Left lung (tissue), 10 donors: ENCODE data around the gene PREP. TPM values are rescaled to one million over a fixed set of nuclear protein-coding genes. Genes with fewer than 3 reads are reported as not detected.
A peak's percentile ranks its signal among the peaks of the same experiment; 100 is the strongest.

ENCODE experiments used
- ATAC-seq: fragments of 200-7000 bp; cut with Tn5 transposase; one replicate; pipeline ENCODE4 v1.9.1; 2020; ENCODE audit warnings: moderate library complexity
- DNase-seq, 4 donors: peaks; one replicate each; pipeline ENCODE4 v3.0.0-alpha.2; 2013 to 2020
- H3K27ac ChIP-seq, 2 donors: fragments of 200-600 bp; sonication (generic) in 1 of 2; one replicate each; pipeline versions ENCODE4 v1.5.0 to v1.8.0; 2020 to 2021
- H3K27me3 ChIP-seq, 2 donors: fragments of 200-600 bp; sonication (generic) in 1 of 2; one replicate each; pipeline versions ENCODE4 v1.5.0 to v1.8.0; 2020 to 2021
- H3K36me3 ChIP-seq, 2 donors: fragments of 200-600 bp; sonication (generic) in 1 of 2; one replicate each; pipeline versions ENCODE4 v1.5.0 to v1.8.0; 2020 to 2021
- H3K4me1 ChIP-seq, 2 donors: fragments of 200-600 bp; one replicate each; pipeline ENCODE4 v1.8.0; 2021
- H3K4me3 ChIP-seq, 2 donors: fragments of 200-600 bp; sonication (generic) in 1 of 2; one replicate each; pipeline versions ENCODE4 v1.5.0 to v1.8.0; 2020 to 2021; ENCODE audit warnings: mild to moderate bottlenecking in 1 of 2
- H3K9me3 ChIP-seq, 2 donors: fragments of 200-600 bp; sonication (generic) in 1 of 2; one replicate each; pipeline versions ENCODE4 v1.5.0 to v1.8.0; 2020 to 2021
- CTCF ChIP-seq, 2 donors: fragments of 200-600 bp; sonication (generic) in 1 of 2; IDR thresholded peaks; one replicate each; pipeline versions ENCODE4 v1.5.0 to v1.8.0; 2021; ENCODE audit warnings: antibody characterized with exemption in 2 of 2
- intact Hi-C, 2 donors: fragments of 100-400 bp; cut with DNase I; formaldehyde crosslinking; loops; one replicate each; pipeline versions ENCODE4 v1.11.2 to v1.14.2; 2022
- polyA plus RNA-seq, 6 donors: library from polyadenylated mRNA; unstranded; fragments of 120-200 nt; gene quantifications; one replicate each; pipeline ENCODE4 v1.2.1, GENCODE V29; 2013; ENCODE audit not compliant: insufficient read length in 6 of 6
- total RNA-seq, 2 donors: library from RNA; stranded (reverse); fragmentation: NEBNext Ultra II Directional; extraction: Animal tissue kit (Norgen Biotek cat#: 25700); gene quantifications; one replicate each; pipeline ENCODE4 v1.2.1, GENCODE V29; 2021
- donor health status: DM: no; HTN: yes; CAD: no.
- donor health status: DM: no; HTN: no; CAD: no.

The PREP gene
- total and polyA plus RNA-seq, 8 donors: 34.9 to 42.7 (median 36.8) TPM

- intact Hi-C loops: no loop called here
- no peak for TF ChIP-seq CTCF (IDR thresholded peaks at IDR 0.05)
- ATAC-seq (no peak), DNase-seq (no peak)
- Histone ChIP-seq H3K27ac (no peak overlapping the region), H3K9me3 (no peaks in the 10 kb centered on the region), H3K4me1 (no peaks in the 10 kb centered on the region), H3K4me3 (no peak overlapping the region), H3K36me3 (peaks cover 0 to 16% of the 10 kb centered on the region in 2 donors), H3K27me3 (no peaks in the 10 kb centered on the region)
Measured at GRCh38 chr6:105304825-105305224, 98.1 kb downstream of the PREP start.

GRCh38 chr6:105304366-105304765 is 98.5 kb downstream of the PREP start:
- Histone ChIP-seq H3K4me3 (no peak overlapping the region), H3K4me1 (no peaks in the 10 kb centered on the region), H3K9me3 (no peaks in the 10 kb centered on the region), H3K36me3 (peaks cover 0 to 16% of the 10 kb centered on the region in 2 donors), H3K27ac (no peak overlapping the region), H3K27me3 (no peaks in the 10 kb centered on the region)
- intact Hi-C loops: no loop called here
- ATAC-seq (no peak), DNase-seq (no peak)
- TF ChIP-seq CTCF (IDR thresholded peaks at IDR 0.05): no peak

GRCh38 chr6:105302617-105303128 is 100.2 kb downstream of the PREP start:
- H3K27me3 ChIP-seq: no peaks in the 10 kb centered on the region
- no peak for TF ChIP-seq CTCF (IDR thresholded peaks at IDR 0.05)
- H3K36me3 ChIP-seq: peaks cover 0 to 22% of the 10 kb centered on the region in 2 donors
- DNase-seq (no peak), ATAC-seq (no peak)
- no peak overlapping the region for H3K27ac ChIP-seq
- no peaks in the 10 kb centered on the region for H3K4me1 ChIP-seq
- intact Hi-C loops: no loop called here
- no peak overlapping the region for H3K4me3 ChIP-seq
- H3K9me3 ChIP-seq: no peaks in the 10 kb centered on the region

- intact Hi-C loops: no loop called here
- no peaks in the 10 kb centered on the region for H3K27me3 ChIP-seq
- H3K9me3 ChIP-seq: no peaks in the 10 kb centered on the region
- no peak for TF ChIP-seq CTCF (IDR thresholded peaks at IDR 0.05)
- no peak overlapping the region for H3K4me3 ChIP-seq
- no peaks in the 10 kb centered on the region for H3K4me1 ChIP-seq
- DNase-seq (peak in 2 of 4 donors; percentile 17 to 35), ATAC-seq (no peak)
- H3K27ac ChIP-seq: no peak overlapping the region
- peaks cover 0 to 22% of the 10 kb centered on the region in 2 donors for H3K36me3 ChIP-seq
Measured at GRCh38 chr6:105301756-105302616, 100.9 kb downstream of the PREP start.

- H3K9me3 ChIP-seq: no peaks in the 10 kb centered on the region
- no peak overlapping the region for H3K4me3 ChIP-seq
- no peaks in the 10 kb centered on the region for H3K4me1 ChIP-seq
- no peaks in the 10 kb centered on the region for H3K27me3 ChIP-seq
- intact Hi-C loops: no loop called here
- ATAC-seq (no peak), DNase-seq (peak in 1 of 4 donors; percentile 9)
- no peak overlapping the region for H3K27ac ChIP-seq
- H3K36me3 ChIP-seq: peaks cover 0 to 22% of the 10 kb centered on the region in 2 donors
- no peak for TF ChIP-seq CTCF (IDR thresholded peaks at IDR 0.05)
Measured at GRCh38 chr6:105301072-105301503, 101.8 kb downstream of the PREP start.
